GM20431 (cell line): ENCODE results near the gene PABPC1L2A.
"Not testable (repeated sequence)": the region's sequence is repeated elsewhere in the genome, so short reads cannot be mapped to it uniquely, and the experiment has no call there.

Experiments used
- in situ Hi-C: fragments of 300-500 bp; cut with MseI, MboI; formaldehyde crosslinking; loops from one replicate; pipeline ENCODE4 v1.15.0; 2020; ENCODE audit warnings: low sequenced_read_pairs; ENCODE audit not compliant: unreplicated experiment

Gene PABPC1L2A

DNA sequence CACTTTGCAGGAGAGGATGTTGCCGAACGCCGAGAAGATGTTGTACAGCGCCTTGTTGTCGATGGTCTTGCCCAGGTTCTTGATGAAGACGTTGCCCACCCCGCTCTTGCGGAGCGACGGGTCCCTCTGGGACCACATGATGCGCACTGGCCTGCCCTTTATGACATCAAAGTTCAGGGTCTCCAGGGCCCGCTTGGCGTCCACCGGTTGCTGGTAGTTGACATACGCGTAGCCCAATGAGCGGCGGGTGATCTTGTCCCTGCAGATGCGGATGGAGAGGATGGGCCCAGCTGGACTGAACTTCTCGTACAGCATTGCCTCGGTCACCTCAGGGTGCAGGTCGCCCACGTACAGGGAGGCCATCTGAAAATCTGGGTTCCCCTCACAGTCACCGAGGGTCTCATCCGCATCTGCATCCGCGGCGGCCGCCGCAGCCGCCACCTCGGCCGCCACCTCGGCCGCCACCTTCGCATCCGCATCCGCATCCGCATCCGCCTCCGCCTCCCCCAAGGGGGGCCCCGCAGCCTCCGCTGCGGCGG, at the start of gene PABPC1L2A:
PABPC1L2A (minus strand) TSS at position 489 of the 539 bp plus-strand sequence; CDS start at position 363, 126 bp downstream.
- in situ Hi-C loops: not testable (repeated sequence)

DNA sequence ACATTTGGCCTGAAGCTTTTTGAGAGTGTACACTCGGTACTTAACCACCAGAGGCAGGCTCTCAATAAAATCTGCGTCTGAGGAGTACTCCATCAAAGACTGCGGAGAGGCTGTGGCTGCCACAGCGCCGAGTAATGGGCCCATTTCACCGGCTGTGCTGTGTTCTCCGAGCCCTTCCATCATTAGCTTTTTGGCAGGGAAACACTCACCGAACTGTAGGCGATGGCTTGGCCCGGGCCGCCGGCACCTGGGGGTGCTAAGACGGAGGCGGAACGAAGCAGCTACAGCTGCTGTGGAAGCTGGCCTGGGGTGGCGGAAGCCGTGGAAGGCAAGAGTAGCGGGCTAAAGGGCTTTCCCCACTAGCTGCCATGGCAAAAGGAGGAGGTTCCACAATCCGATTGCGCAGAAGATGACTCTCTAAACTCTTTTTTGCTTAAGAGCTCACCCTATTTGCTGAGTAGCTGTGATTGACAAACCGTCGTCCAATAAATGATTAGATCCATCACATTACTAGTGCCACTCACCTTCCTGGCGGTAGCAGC, 48.5 kb upstream of the PABPC1L2A start:
- in situ Hi-C loops: no loop called here

DNA sequence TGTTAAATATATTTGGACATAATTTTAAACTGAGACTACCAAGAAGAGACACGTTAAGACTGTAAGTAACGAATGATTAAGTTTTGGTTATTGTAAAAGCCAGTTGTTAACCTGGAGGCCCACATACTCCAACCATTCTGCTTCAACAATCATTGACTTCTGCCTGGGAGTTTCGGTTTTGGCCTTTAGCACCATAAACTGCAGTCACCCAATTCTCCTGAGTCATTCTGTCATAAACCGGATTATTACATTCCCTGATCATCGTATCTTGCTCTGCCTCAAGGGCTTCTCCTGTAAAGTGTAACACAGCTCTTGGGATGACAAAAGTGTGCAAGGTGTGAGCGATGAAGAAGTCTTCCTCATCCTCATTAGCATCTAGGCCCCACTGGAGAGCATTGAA, 46.9 kb upstream of the PABPC1L2A start:
- in situ Hi-C loops: no loop called here

DNA sequence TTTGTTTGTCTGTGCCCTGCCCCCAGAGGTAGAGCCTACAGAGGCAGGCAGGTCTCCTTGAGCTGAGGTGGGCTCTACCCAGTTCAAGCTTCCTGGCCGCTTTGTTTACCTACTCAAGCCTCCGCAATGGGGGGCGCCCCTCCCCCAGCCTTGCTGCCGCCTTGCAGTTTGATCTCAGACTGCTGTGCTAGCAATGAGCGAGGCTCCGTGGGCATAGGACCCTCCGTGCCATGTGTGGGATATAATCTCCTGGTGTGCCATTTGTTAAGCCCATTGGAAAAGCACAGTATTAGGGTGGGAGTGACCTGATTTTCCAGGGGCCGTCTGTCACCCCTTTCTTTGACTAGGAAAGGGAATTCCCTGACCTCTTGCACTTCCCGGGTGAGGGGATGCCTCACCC, 20.2 kb upstream of the PABPC1L2A start:
- in situ Hi-C loops: not testable (repeated sequence)

DNA sequence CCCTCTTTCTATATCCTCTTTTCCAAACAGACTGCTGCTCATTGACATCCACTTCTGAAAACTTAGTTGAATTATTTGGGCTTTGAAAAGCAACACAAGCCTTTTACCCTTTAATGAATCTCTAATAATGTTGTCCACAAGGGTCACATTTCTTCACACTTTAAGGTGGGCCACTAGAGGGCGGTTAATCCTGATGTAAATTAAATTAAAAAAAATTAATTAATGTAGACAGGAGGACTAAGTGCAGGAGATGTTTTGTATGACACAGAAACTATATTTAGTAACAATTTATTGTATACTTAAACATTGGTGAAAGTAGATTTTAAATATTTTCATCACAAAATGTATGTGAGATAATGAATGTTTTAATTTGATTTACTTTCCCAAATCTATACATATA, 7.5 kb upstream of the PABPC1L2A start:
- in situ Hi-C loops: not testable (repeated sequence)

DNA sequence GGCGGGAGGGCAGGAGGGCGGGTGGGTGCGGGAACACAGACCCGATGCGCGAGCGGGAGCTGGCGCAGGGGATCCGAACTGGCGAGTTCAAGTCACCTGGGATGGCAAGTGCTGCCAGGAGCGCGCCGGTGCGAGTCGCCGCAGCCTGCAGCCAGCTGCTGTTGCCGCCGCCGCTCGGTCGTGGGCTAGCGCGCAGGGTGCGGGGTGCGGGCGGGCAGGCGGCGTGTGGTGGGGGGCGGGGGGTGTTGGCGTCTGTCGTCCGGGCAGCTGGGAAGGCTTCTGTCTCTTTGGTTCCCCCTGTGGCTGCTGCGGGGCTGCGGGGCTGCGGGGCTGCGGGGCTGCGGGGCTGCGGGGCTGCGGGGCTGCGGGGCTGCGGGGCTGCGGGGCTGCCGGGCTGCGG, 572 bp upstream of the PABPC1L2A start:
- in situ Hi-C loops: not testable (repeated sequence)

- in situ Hi-C loops: not testable (repeated sequence)
Observed at GRCh38 chrX:73078597-73078996, 715 bp downstream of the PABPC1L2A start.

DNA sequence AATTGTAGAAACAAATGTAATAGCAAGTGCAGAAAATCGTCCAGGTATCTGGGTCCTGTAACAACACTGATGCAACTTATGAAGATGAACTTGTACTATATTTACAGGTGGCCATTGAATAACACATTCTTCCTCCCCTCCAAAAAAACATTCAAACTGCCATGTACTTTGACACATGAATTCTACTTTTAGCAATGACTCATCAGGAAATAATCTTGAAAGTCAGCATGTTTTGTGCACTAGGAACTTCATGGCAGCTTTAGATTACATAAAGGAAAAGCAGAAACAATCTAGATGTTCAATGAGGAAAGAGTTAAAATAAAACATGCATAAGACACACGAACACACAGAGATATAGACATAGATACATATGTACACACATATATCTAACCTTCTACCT, 2.5 kb downstream of the PABPC1L2A start:
- in situ Hi-C loops: no loop called here

- in situ Hi-C loops: no loop called here
Observed at GRCh38 chrX:73069365-73070035, 9.8 kb downstream of the PABPC1L2A start.

DNA sequence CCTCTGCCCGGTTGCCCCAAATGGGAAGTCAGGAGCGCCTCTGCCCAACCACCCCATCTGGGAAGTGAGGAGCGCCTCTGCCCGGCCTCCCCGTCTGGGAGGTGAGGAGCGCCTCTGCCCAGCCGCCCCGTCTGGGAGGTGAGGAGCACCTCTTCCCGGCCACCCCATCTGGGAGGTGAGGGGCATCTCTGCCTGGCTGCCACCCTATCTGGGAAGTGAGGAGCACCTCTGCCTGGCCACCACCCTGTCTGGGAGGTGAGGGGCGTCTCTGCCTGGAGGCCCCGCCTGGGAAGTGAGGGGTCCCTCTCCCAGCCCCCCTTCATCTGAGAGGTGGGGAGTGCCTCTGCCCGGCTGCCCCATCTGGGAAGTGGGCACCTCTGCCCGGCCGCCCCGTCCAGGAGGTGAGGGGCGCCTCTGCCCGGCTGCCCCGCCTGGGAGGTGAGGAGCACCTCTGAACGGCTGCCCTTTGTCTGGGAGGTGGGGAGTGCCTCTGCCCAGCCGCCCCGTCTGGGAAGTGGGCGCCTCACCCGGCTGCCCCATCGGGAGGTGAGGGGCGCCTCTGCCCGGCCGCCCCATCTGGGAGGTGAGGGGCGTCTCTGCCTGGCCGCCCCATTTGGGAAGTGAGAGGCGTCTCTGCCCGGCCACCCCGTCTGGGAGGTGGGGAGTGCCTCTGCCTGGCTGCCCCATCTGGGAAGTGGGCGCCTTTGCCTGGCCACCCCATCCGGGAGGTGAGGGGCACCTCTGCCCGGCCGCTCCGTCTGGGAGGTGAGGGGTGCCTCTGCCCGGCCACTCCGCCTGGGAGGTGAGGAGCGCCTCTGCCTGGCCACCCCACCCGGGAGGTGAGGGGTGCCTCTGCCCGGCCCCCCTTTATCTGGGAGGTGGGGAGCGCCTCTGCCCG, 10.6 kb downstream of the PABPC1L2A start:
- in situ Hi-C loops: no loop called here

DNA sequence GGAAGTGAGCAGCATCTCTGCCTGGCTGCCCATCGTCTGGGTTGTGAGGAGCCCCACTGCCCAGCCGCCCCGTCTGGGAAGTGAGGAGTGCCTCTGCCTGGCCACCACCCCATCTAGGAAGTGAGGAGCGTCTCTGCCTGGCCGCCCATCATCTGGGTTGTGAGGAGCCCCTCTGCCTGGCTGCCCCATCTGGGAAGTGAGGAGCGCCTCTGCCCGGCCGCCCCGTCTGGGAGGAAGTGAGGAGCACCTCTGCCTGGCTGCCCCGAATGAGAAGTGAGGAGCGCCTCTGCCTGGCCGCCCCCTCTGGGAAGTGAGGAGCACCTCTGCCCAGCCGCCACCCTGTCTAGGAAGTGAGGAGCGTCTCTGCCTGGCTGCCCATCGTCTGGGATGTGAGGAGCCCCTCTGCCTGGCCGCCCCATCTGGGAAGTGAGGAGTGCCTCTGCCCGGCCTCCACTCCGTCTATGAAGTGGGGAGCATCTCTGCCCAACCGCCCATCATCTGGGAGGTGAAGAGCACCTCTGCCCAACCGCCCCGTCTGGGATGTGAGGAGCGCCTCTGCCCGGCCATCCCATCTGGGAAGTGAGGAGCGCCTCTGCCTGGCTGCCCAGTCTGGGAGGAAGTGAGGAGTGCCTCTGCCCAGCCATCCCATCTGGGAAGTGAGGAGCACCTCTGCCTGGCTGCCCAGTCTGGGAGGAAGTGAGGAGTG, 11.4 kb downstream of the PABPC1L2A start:
- in situ Hi-C loops: not testable (repeated sequence)

GRCh38 chrX:73028876-73029275, 50.4 kb downstream of the PABPC1L2A start:
- in situ Hi-C loops: no loop called here
